CD14-positive monocyte (primary cell): ENCODE results near the gene MACROD1. TPM values are rescaled to one million over a fixed set of nuclear protein-coding genes. Genes with fewer than 3 reads are reported as not detected.
A peak's percentile ranks its signal among the peaks of the same experiment; 100 is the strongest.
"Not testable (repeated sequence)": the region's sequence is repeated elsewhere in the genome, so short reads cannot be mapped to it uniquely, and the experiment has no call there.

ENCODE experiments used
- DNase-seq, 3 donors: peaks; one replicate each; pipeline ENCODE4 v3.0.0-alpha.2; 2011 to 2022
- H2AFZ ChIP-seq: 2 replicates; pipeline ENCODE4 v1.6.0; 2012; ENCODE audit warnings: mild to moderate bottlenecking, low read depth, low read length, inconsistent platforms; ENCODE audit not compliant: insufficient read depth, poor library complexity, severe bottlenecking
- H3K27ac ChIP-seq, 2 donors: 1 replicate in 1 of 2; 2 replicates in 1 of 2; pipeline ENCODE4 v1.5.1; 2012 to 2013; ENCODE audit warnings: low read length in 2 of 2, control low read depth in 1 of 2, inconsistent platforms in 1 of 2, low read depth in 1 of 2, mild to moderate bottlenecking in 1 of 2
- H3K27me3 ChIP-seq, 2 donors: one replicate each; pipeline versions ENCODE4 v1.6.0 to v1.6.1; 2011 to 2013; ENCODE audit warnings: low read length in 2 of 2; ENCODE audit not compliant: control insufficient read depth in 2 of 2, insufficient read depth in 2 of 2
- H3K36me3 ChIP-seq, 2 donors: replicated peaks in 1 of 2; 1 replicate in 1 of 2; 2 replicates in 1 of 2; pipeline versions ENCODE4 v1.5.1 to v1.6.1; 2012 to 2013; ENCODE audit warnings: low read length in 2 of 2, control low read depth in 1 of 2, inconsistent platforms in 1 of 2, mild to moderate bottlenecking in 1 of 2; ENCODE audit not compliant: insufficient read depth in 2 of 2, control insufficient read depth in 1 of 2
- H3K4me1 ChIP-seq, 2 donors: 1 replicate in 1 of 2; 2 replicates in 1 of 2; pipeline versions ENCODE4 v1.5.1 to v1.6.1; 2012 to 2013; ENCODE audit warnings: low read length in 2 of 2, control low read depth in 1 of 2, inconsistent platforms in 1 of 2, mild to moderate bottlenecking in 1 of 2, moderate library complexity in 1 of 2; ENCODE audit not compliant: insufficient read depth in 2 of 2, control insufficient read depth in 1 of 2
- H3K4me2 ChIP-seq: replicated peaks from 2 replicates; pipeline ENCODE3; 2012; ENCODE audit warnings: low read length, moderate library complexity, mild to moderate bottlenecking; ENCODE audit not compliant: poor library complexity, severe bottlenecking; ENCODE audit errors: extremely low read depth
- H3K4me3 ChIP-seq, 3 experiments: fragments of 200-600 bp in 1 of 3; sonication (generic) in 1 of 3; replicated peaks in 1 of 3; 1 replicate in 2 of 3; 2 replicates in 1 of 3; pipeline ENCODE4 v1.5.1; 2011 to 2013; ENCODE audit warnings: low read length in 3 of 3, mild to moderate bottlenecking in 3 of 3, control low read depth in 2 of 3, low read depth in 2 of 3, inconsistent platforms in 1 of 3, moderate library complexity in 1 of 3
- H3K79me2 ChIP-seq: 2 replicates; pipeline ENCODE4 v1.6.0; 2012; ENCODE audit warnings: mild to moderate bottlenecking, control low read depth, inconsistent platforms, low read length, moderate library complexity; ENCODE audit not compliant: insufficient read depth
- H3K9ac ChIP-seq: 2 replicates; pipeline ENCODE4 v1.6.0; 2017; ENCODE audit warnings: low read length, mild to moderate bottlenecking; ENCODE audit not compliant: insufficient read depth, poor library complexity, severe bottlenecking
- H3K9me3 ChIP-seq, 2 donors: replicated peaks in 1 of 2; 1 replicate in 1 of 2; 2 replicates in 1 of 2; pipeline versions ENCODE4 v1.5.1 to v1.6.1; 2012 to 2013; ENCODE audit warnings: low read length in 2 of 2, control low read depth in 1 of 2; ENCODE audit not compliant: control insufficient read depth in 1 of 2, insufficient read depth in 1 of 2
- H4K20me1 ChIP-seq: 2 replicates; pipeline ENCODE4 v1.6.0; 2012; ENCODE audit warnings: mild to moderate bottlenecking, low read length, control low read depth, moderate library complexity; ENCODE audit not compliant: insufficient read depth
- H3K27ac Mint-ChIP-seq, 7 donors: one replicate each; pipeline ENCODE4 v1.8.0; 2020; ENCODE audit warnings: mild to moderate bottlenecking in 7 of 7, mixed read lengths in 7 of 7, moderate library complexity in 6 of 7, inconsistent platforms in 2 of 7
- H3K27me3 Mint-ChIP-seq, 3 donors: one replicate each; pipeline ENCODE4 v1.8.0; 2021 to 2022; ENCODE audit warnings: low read depth in 3 of 3, mild to moderate bottlenecking in 3 of 3, mixed read lengths in 3 of 3, moderate library complexity in 3 of 3, inconsistent platforms in 1 of 3
- H3K36me3 Mint-ChIP-seq, 2 donors: one replicate each; pipeline ENCODE4 v1.8.0; 2020; ENCODE audit warnings: mixed read lengths in 2 of 2, inconsistent platforms in 1 of 2, mild to moderate bottlenecking in 1 of 2
- H3K4me1 Mint-ChIP-seq: one replicate; pipeline ENCODE4 v1.8.0; 2020; ENCODE audit warnings: mild to moderate bottlenecking, mixed read lengths
- H3K4me3 Mint-ChIP-seq, 2 donors: one replicate each; pipeline ENCODE4 v1.8.0; 2020; ENCODE audit warnings: mild to moderate bottlenecking in 2 of 2, mixed read lengths in 2 of 2, moderate library complexity in 1 of 2
- H3K9me3 Mint-ChIP-seq, 7 donors: one replicate each; pipeline ENCODE4 v1.8.0; 2020 to 2022; ENCODE audit warnings: mixed read lengths in 7 of 7, mild to moderate bottlenecking in 6 of 7, moderate library complexity in 6 of 7, inconsistent platforms in 2 of 7
- CTCF ChIP-seq: fragments of 200-600 bp; IDR thresholded peaks from one replicate; pipeline ENCODE4 v1.8.0; 2022; ENCODE audit warnings: antibody characterized with exemption, mild to moderate bottlenecking
- WGBS: methylation state at CpG from one replicate; pipeline ENCODE4 v1.1.5; 2013; ENCODE audit warnings: missing lambda C conversion rate; ENCODE audit not compliant: insufficient coverage; 5-methylcytosine and 5-hydroxymethylcytosine counted together
- intact Hi-C, 2 donors: fragments of 100-400 bp; cut with micrococcal nuclease; formaldehyde crosslinking; loops; one replicate each; pipeline versions ENCODE4 v1.15.0 to v1.15.1; 2023
- polyA plus RNA-seq, 3 donors: library from polyadenylated mRNA; depleted of rRNA in 1 of 3; unstranded in 2 of 3; stranded (reverse) in 1 of 3; fragments of 300-500 nt in 2 of 3; fragments of >200 nt in 1 of 3; fragmentation: Illumina TruSeq in 2 of 3; gene quantifications; 1 replicate in 2 of 3; 2 replicates in 1 of 3; pipeline ENCODE4 v1.2.3, GENCODE V29; 2012 to 2021

The MACROD1 gene
- polyA plus RNA-seq, 3 donors: 1.5 to 2.4 (median 2.2) TPM

- H3K36me3 ChIP-seq: peaks cover 3 to 16% of the 10 kb centered on the region in 2 donors
- under 1% methylated on average over 56 of the region's 67 CpGs for WGBS
- peaks cover 0 to 9% (median 2%) of the 10 kb centered on the region in 3 donors for H3K27me3 Mint-ChIP-seq
- H3K27me3 ChIP-seq: no peaks in the 10 kb centered on the region
- intact Hi-C loops: no loop called here
- peaks cover 48% of the 10 kb centered on the region for H3K79me2 ChIP-seq
- peaks cover 17 to 30% of the 10 kb centered on the region in 2 donors for H3K36me3 Mint-ChIP-seq
- peaks cover 23 to 30% of the 10 kb centered on the region in 2 donors for H3K4me1 ChIP-seq
- H3K9ac ChIP-seq: peak within 1 kb of the TSS; percentile 96
- peak within 1 kb of the TSS; percentile 76 for H3K4me2 ChIP-seq
- H4K20me1 ChIP-seq: peaks cover 14% of the 10 kb centered on the region
- H2AFZ ChIP-seq: peak within 1 kb of the TSS; percentile 91
- TF ChIP-seq CTCF: no peak
- peaks cover 31% of the 10 kb centered on the region for H3K4me1 Mint-ChIP-seq
- peak; percentile 99 to 100 (median 99) for DNase-seq
- peak within 1 kb of the TSS; percentile 99 to 100 for H3K4me3 Mint-ChIP-seq
- H3K9me3 Mint-ChIP-seq: peaks cover 0 to 2% (median 0%) of the 10 kb centered on the region in 7 donors
- H3K27ac ChIP-seq: peak within 1 kb of the TSS; percentile 90 to 95
- H3K4me3 ChIP-seq: peak within 1 kb of the TSS; percentile 57 to 99 (median 92)
- peak within 1 kb of the TSS; percentile 99 to 100 (median 100) for H3K27ac Mint-ChIP-seq
- no peaks in the 10 kb centered on the region for H3K9me3 ChIP-seq
Measured at GRCh38 chr11:63974259-63975143, 191.4 kb downstream of the MACROD1 start, which contains the start of gene COX8A. TSS of gene COX8A (plus strand) at chr11:63974620. CDS start at chr11:63974681, 61 bp downstream.

DNA sequence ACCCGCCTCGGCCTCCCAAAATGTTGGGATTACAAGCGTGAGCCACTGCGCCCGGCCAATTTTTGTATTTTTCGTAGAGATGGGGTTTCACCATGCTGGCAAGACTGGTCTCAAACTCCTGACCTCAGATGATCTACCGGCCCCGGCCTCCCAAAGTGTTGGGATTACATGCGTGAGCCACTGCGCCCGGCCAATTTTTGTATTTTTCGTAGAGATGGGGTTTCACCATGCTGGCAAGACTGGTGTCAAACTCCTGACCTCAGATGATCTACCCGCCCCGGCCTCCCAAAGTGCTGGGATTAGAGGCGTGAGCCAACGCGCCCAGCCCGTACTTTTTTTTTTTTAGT, 192.0 kb downstream of the MACROD1 start:
- H4K20me1 ChIP-seq, DNase-seq, H3K27me3 ChIP-seq, H2AFZ ChIP-seq, H3K9ac ChIP-seq, H3K9me3 ChIP-seq, intact Hi-C loops, H3K9me3 Mint-ChIP-seq: not testable (repeated sequence)
- Histone ChIP-seq H3K27ac (peak overlapping the region in 1 of 2 donors; percentile 95), H3K4me1 (peaks cover 23 to 30% of the 10 kb centered on the region in 2 donors), H3K79me2 (peaks cover 42% of the 10 kb centered on the region), H3K4me2 (peak overlapping the region; percentile 76), H3K4me3 (peak overlapping the region in 1 of 3 experiments; percentile 92), H3K36me3 (peaks cover 3 to 13% of the 10 kb centered on the region in 2 donors)
- Mint-ChIP-seq H3K36me3 (peaks cover 16 to 29% of the 10 kb centered on the region in 2 donors), H3K4me1 (peaks cover 30% of the 10 kb centered on the region), H3K27ac (peak overlapping the region in 6 of 7 donors; percentile 78 to 100 (median 94)), H3K27me3 (peaks cover 0 to 11% (median 2%) of the 10 kb centered on the region in 3 donors), H3K4me3 (peak overlapping the region; percentile 59 to 99)
- WGBS: 64% methylated on average over 18 of the region's 18 CpGs
